H1 (cell line): ENCODE results near the gene CISD1. TPM values are rescaled to one million over a fixed set of nuclear protein-coding genes. Genes with fewer than 3 reads are reported as not detected.

Source experiments
- CTCF ChIA-PET: fragments of 300-600 bp; sonication (Branson Sonifier 250); formaldehyde crosslinking; loops from one replicate; lab custom pipeline; 2021; ENCODE audit not compliant: partially characterized antibody; lab: Charles Lee
- POLR2A ChIA-PET: fragments of 300-600 bp; sonication (Branson Sonifier 250); formaldehyde crosslinking; loops from one replicate; lab custom pipeline; 2021; ENCODE audit warnings: inconsistent platforms; ENCODE audit not compliant: partially characterized antibody; lab: Charles Lee
- DNase-seq, 2 experiments: peaks; one replicate each; pipeline versions ENCODE4 v3.0.0 to v3.0.0-alpha.2; 2010 to 2022; ENCODE audit warnings: low spot score in 2 of 2, low read depth in 1 of 2, mixed read lengths in 1 of 2
- FAIRE-seq: peaks from 2 replicates; lab custom pipeline; 2011; peaks lifted over from hg19 to GRCh38; lab: Jason Lieb, UNC
- H2AFZ ChIP-seq: 2 replicates; pipeline ENCODE4 v1.8.1; 2012; ENCODE audit warnings: low read length, inconsistent platforms
- H2AK5ac ChIP-seq: 2 replicates; pipeline ENCODE4 v1.6.1; 2013; ENCODE audit warnings: low read depth, low read length
- H2BK120ac ChIP-seq: replicated peaks from 2 replicates; pipeline ENCODE3; 2013; ENCODE audit warnings: low read depth, low read length, inconsistent platforms
- H2BK12ac ChIP-seq: 2 replicates; pipeline ENCODE4 v1.6.1; 2013; ENCODE audit warnings: low read depth, low read length
- H2BK15ac ChIP-seq: 2 replicates; pipeline ENCODE4 v1.6.1; 2013; ENCODE audit warnings: low read length
- H2BK20ac ChIP-seq: 2 replicates; pipeline ENCODE4 v1.6.1; 2013; ENCODE audit warnings: low read length
- H2BK5ac ChIP-seq: 2 replicates; pipeline ENCODE4 v1.6.1; 2013; ENCODE audit warnings: low read depth, low read length
- H3K14ac ChIP-seq: 2 replicates; pipeline ENCODE4 v1.6.1; 2013; ENCODE audit warnings: inconsistent platforms; ENCODE audit not compliant: insufficient read length
- H3K18ac ChIP-seq: 2 replicates; pipeline ENCODE4 v1.6.1; 2013; ENCODE audit warnings: low read length; ENCODE audit errors: extremely low read depth
- H3K23ac ChIP-seq: 2 replicates; pipeline ENCODE4 v1.6.1; 2013; ENCODE audit warnings: inconsistent platforms; ENCODE audit not compliant: insufficient read length
- H3K23me2 ChIP-seq: 2 replicates; pipeline ENCODE4 v1.6.1; 2013; ENCODE audit warnings: low read depth, low read length
- H3K27ac ChIP-seq: 2 replicates; pipeline ENCODE4 v1.6.1; 2011; ENCODE audit warnings: low read depth, low read length, inconsistent platforms
- H3K27me3 ChIP-seq, 4 experiments: replicated peaks in 1 of 4; 1 replicate in 1 of 4; 2 replicates in 3 of 4; pipeline versions ENCODE4 v1.6.1 to v1.8.1; 2011 to 2013; ENCODE audit warnings: low read length in 3 of 4, mild to moderate bottlenecking in 3 of 4, inconsistent platforms in 2 of 4, mixed read lengths in 2 of 4, moderate library complexity in 1 of 4; ENCODE audit not compliant: control insufficient read depth in 3 of 4, insufficient read depth in 3 of 4; ENCODE audit errors: extremely low read depth in 1 of 4
- H3K36me3 ChIP-seq, 4 experiments: 2 replicates each; pipeline versions ENCODE4 v1.6.1 to v1.8.1; 2011 to 2013; ENCODE audit warnings: mild to moderate bottlenecking in 4 of 4, low read length in 3 of 4, moderate library complexity in 2 of 4, control low read depth in 1 of 4, inconsistent platforms in 1 of 4; ENCODE audit not compliant: insufficient read depth in 4 of 4, control insufficient read depth in 2 of 4
- H3K4ac ChIP-seq: replicated peaks from 2 replicates; pipeline ENCODE3; 2013; ENCODE audit warnings: low read length, low read depth, mixed read lengths, inconsistent platforms; ENCODE audit not compliant: insufficient read length
- H3K4me1 ChIP-seq, 4 experiments: replicated peaks in 1 of 4; 1 replicate in 1 of 4; 2 replicates in 3 of 4; pipeline versions ENCODE4 v1.6.1 to v1.8.1; 2011 to 2013; ENCODE audit warnings: low read length in 3 of 4, inconsistent platforms in 2 of 4, mixed read lengths in 1 of 4; ENCODE audit not compliant: insufficient read depth in 4 of 4, control insufficient read depth in 3 of 4
- H3K4me2 ChIP-seq, 2 experiments: 2 replicates each; pipeline versions ENCODE4 v1.6.1 to v1.8.1; 2011 to 2013; ENCODE audit warnings: low read depth in 2 of 2, low read length in 2 of 2, control low read depth in 1 of 2, inconsistent platforms in 1 of 2, mild to moderate bottlenecking in 1 of 2; ENCODE audit not compliant: insufficient read depth in 1 of 2
- H3K4me3 ChIP-seq, 4 experiments: fragments of 200-600, 300-600 bp in 1 of 4; sonication (generic), shearing (Covaris generic), sonication (Bioruptor Twin) in 1 of 4; 2 replicates each; pipeline versions ENCODE4 v1.5.1 to v1.8.1; 2011 to 2016; ENCODE audit warnings: low read length in 4 of 4, low read depth in 3 of 4, control low read depth in 2 of 4, inconsistent platforms in 2 of 4, mild to moderate bottlenecking in 2 of 4, mixed read lengths in 1 of 4, moderate library complexity in 1 of 4; ENCODE audit not compliant: insufficient read depth in 2 of 4; ENCODE audit errors: extremely low read depth in 1 of 4
- H3K56ac ChIP-seq: replicated peaks from 2 replicates; pipeline ENCODE3; 2013; ENCODE audit warnings: low read depth, mild to moderate bottlenecking, mixed read lengths, low read length, inconsistent platforms; ENCODE audit not compliant: insufficient read length
- H3K79me1 ChIP-seq: 2 replicates; pipeline ENCODE4 v1.6.1; 2013; ENCODE audit warnings: low read depth, low read length, control low read depth
- H3K79me2 ChIP-seq, 2 experiments: 2 replicates each; pipeline versions ENCODE4 v1.6.1 to v1.8.1; 2012 to 2013; ENCODE audit warnings: low read length in 2 of 2, mild to moderate bottlenecking in 2 of 2, inconsistent platforms in 1 of 2; ENCODE audit not compliant: insufficient read depth in 2 of 2, control insufficient read depth in 1 of 2
- H3K9ac ChIP-seq, 4 experiments: replicated peaks in 1 of 4; 1 replicate in 1 of 4; 2 replicates in 3 of 4; pipeline versions ENCODE4 v1.6.1 to v1.8.1; 2011 to 2013; ENCODE audit warnings: low read depth in 3 of 4, low read length in 3 of 4, control low read depth in 2 of 4, mild to moderate bottlenecking in 2 of 4, moderate library complexity in 2 of 4, inconsistent platforms in 1 of 4; ENCODE audit errors: extremely low read depth in 1 of 4
- H3K9me3 ChIP-seq, 2 experiments: 2 replicates each; pipeline versions ENCODE4 v1.6.1 to v1.8.1; 2012 to 2013; ENCODE audit warnings: mild to moderate bottlenecking in 2 of 2, moderate library complexity in 2 of 2, control low read depth in 1 of 2, inconsistent platforms in 1 of 2, low read depth in 1 of 2, low read length in 1 of 2, mixed read lengths in 1 of 2; ENCODE audit not compliant: insufficient read depth in 2 of 2
- H4K20me1 ChIP-seq, 2 experiments: replicated peaks in 1 of 2; 2 replicates each; pipeline versions ENCODE3 to v1.8.1; 2011 to 2013; ENCODE audit warnings: inconsistent platforms in 2 of 2, low read length in 2 of 2, mild to moderate bottlenecking in 1 of 2; ENCODE audit not compliant: insufficient read depth in 2 of 2, control insufficient read depth in 1 of 2
- H4K5ac ChIP-seq: 2 replicates; pipeline ENCODE4 v1.6.1; 2013; ENCODE audit warnings: low read length, low read depth, mixed read lengths, inconsistent platforms; ENCODE audit not compliant: insufficient read length
- H4K8ac ChIP-seq: 2 replicates; pipeline ENCODE4 v1.8.0; 2013; ENCODE audit warnings: mild to moderate bottlenecking, moderate library complexity, low read length, inconsistent platforms; ENCODE audit not compliant: insufficient read depth; ENCODE audit errors: extremely low read depth
- H4K91ac ChIP-seq: replicated peaks from 2 replicates; pipeline ENCODE3; 2013; ENCODE audit warnings: low read length, mixed read lengths, inconsistent platforms; ENCODE audit not compliant: insufficient read length
- ASH2L ChIP-seq: fragments of 200-600, 300-600 bp; sonication (generic); IDR thresholded peaks from one replicate; pipeline ENCODE4 v1.7.1; 2017; ENCODE audit warnings: low read length
- BCL11A ChIP-seq, 2 experiments: IDR thresholded peaks; one replicate each; pipeline ENCODE4 v1.6.1; 2011; ENCODE audit warnings: low read depth in 2 of 2, low read length in 2 of 2, mild to moderate bottlenecking in 2 of 2
- CBX5 ChIP-seq: fragments of 300-800, 300-1000 bp; sonication (generic); IDR thresholded peaks from 2 replicates; pipeline ENCODE4 v1.7.1; 2016; ENCODE audit warnings: antibody characterized with exemption, low read length, low read depth
- CREB1 ChIP-seq: IDR thresholded peaks from 2 replicates; pipeline ENCODE4 v1.6.1; 2012; ENCODE audit warnings: inconsistent platforms
- E2F6 ChIP-seq: IDR thresholded peaks from 2 replicates; pipeline ENCODE4 v1.6.1; 2012; ENCODE audit warnings: inconsistent platforms
- GTF2F1 ChIP-seq: IDR thresholded peaks from 2 replicates; pipeline ENCODE4 v1.6.1; 2012; ENCODE audit warnings: low read depth, low read length, improper control_type of control experiment, borderline replicate concordance
- HDAC2 ChIP-seq, 2 experiments: fragments of 300-600 bp in 1 of 2; sonication (generic) in 1 of 2; IDR thresholded peaks; 2 replicates each; pipeline ENCODE4 v1.6.1; 2011 to 2012; ENCODE audit warnings: low read depth in 2 of 2, low read length in 2 of 2, mild to moderate bottlenecking in 2 of 2, moderate library complexity in 2 of 2, borderline replicate concordance in 1 of 2, inconsistent platforms in 1 of 2
- JUN ChIP-seq: IDR thresholded peaks from 2 replicates; pipeline ENCODE4 v1.6.1; 2011; ENCODE audit warnings: low read depth, mild to moderate bottlenecking, improper control_type of control experiment, low read length
- JUND ChIP-seq: IDR thresholded peaks from 2 replicates; pipeline ENCODE4 v1.6.1; 2011; ENCODE audit warnings: mild to moderate bottlenecking, improper control_type of control experiment, low read length
- SAP30 ChIP-seq: fragments of 300-600 bp; sonication (generic); IDR thresholded peaks from 2 replicates; pipeline ENCODE4 v1.7.1; 2012; ENCODE audit warnings: low read length, moderate library complexity, mild to moderate bottlenecking, inconsistent platforms; ENCODE audit not compliant: insufficient read depth, insufficient replicate concordance
- SIN3A ChIP-seq, 2 experiments: IDR thresholded peaks in 1 of 2; conservative IDR thresholded peaks in 1 of 2; 2 replicates each; pipeline ENCODE4 v1.6.1; 2011 to 2012; ENCODE audit warnings: low read length in 2 of 2, improper control_type of control experiment in 1 of 2, low read depth in 1 of 2, mild to moderate bottlenecking in 1 of 2
- SIX5 ChIP-seq: IDR thresholded peaks from 2 replicates; pipeline ENCODE4 v1.6.1; 2011; ENCODE audit warnings: mild to moderate bottlenecking, low read depth, low read length
- WGBS, 2 experiments: shearing (Covaris generic) in 1 of 2; methylation state at CpG; one replicate each; pipeline versions ENCODE4 v1.1.6 to v1.1.7; 2013 to 2015; ENCODE audit warnings: low lambda C conversion rate in 2 of 2, mixed read lengths in 2 of 2, inconsistent platforms in 1 of 2, low coverage in 1 of 2, missing lambda C conversion rate in 1 of 2; ENCODE audit not compliant: insufficient replicate concordance in 2 of 2, insufficient coverage in 1 of 2, insufficient read length in 1 of 2; ENCODE audit errors: extremely low coverage in 1 of 2, missing lambda C conversion rate in 1 of 2; 5-methylcytosine and 5-hydroxymethylcytosine counted together
- polyA plus RNA-seq, 7 experiments: library from polyadenylated mRNA; depleted of rRNA in 3 of 7; stranded (reverse) in 5 of 7; unstranded in 2 of 7; fragments of >200 nt in 5 of 7; fragments of 200-250 nt in 2 of 7; gene quantifications; 1 replicate in 5 of 7; 2 replicates in 1 of 7; 4 replicates in 1 of 7; pipeline versions ENCODE4 v1.2.1 to v1.2.3, GENCODE V29; 2011 to 2013; ENCODE audit warnings: missing spikeins in 2 of 7, mixed read lengths in 2 of 7
- total RNA-seq: library from RNA; stranded (reverse); fragmentation: NEBNext Ultra II Directional; extraction: Animal tissue kit (Norgen Biotek cat#: 25700); gene quantifications from 2 replicates; pipeline ENCODE4 v1.2.1, GENCODE V29; 2021

The CISD1 gene
- total and polyA plus RNA-seq, 2 of the 8 experiments (the other 6 are each of a cell fraction or from before 2014, with no cell fraction given), result 22.6 to 43.2 TPM

- no peak overlapping the region for H3K23ac ChIP-seq
- no peak overlapping the region for H4K8ac ChIP-seq
- no peak overlapping the region for H2AFZ ChIP-seq
- no peak overlapping the region for H2BK15ac ChIP-seq
- no peaks in the 10 kb centered on the region for H3K36me3 ChIP-seq
- CTCF ChIA-PET, result no interaction called here
- no peaks in the 10 kb centered on the region for H3K9me3 ChIP-seq
- no peak overlapping the region for H2BK12ac ChIP-seq
- no peak overlapping the region for H2BK20ac ChIP-seq
- no peak overlapping the region for H4K91ac ChIP-seq
- 90% methylated on average over 3 of the region's 3 CpGs; no CpG with 5 or more reads in 1 of the 2 experiments for WGBS, 2 experiments
- H3K9ac ChIP-seq, result no peak overlapping the region
- no peaks in the 10 kb centered on the region for H3K4me1 ChIP-seq
- FAIRE-seq (no peak), DNase-seq (no peak)
- no peak overlapping the region for H3K56ac ChIP-seq
- no peak overlapping the region for H3K18ac ChIP-seq
- H3K23me2 ChIP-seq, result no peaks in the 10 kb centered on the region
- no peak overlapping the region for H2BK5ac ChIP-seq
- no peaks in the 10 kb centered on the region for H3K79me1 ChIP-seq
- H4K5ac ChIP-seq, result no peak overlapping the region
- H3K4ac ChIP-seq, result no peak overlapping the region
- H3K4me3 ChIP-seq, result no peak overlapping the region
- no peak overlapping the region for H2BK120ac ChIP-seq
- H3K14ac ChIP-seq, result no peak overlapping the region
- TF ChIP-seq JUND (no peak), CBX5 (no peak), HDAC2 (IDR thresholded peaks at IDR 0.05; ENCODE audit: borderline replicate concordance in 1 of 2, low read depth in 2 of 2, low read length in 2 of 2) (no peak), GTF2F1 (no peak), ASH2L (no peak), SIX5 (no peak), E2F6 (no peak), CREB1 (no peak), BCL11A (IDR thresholded peaks at IDR 0.05; ENCODE audit: low read depth in 2 of 2, low read length in 2 of 2) (no peak), JUN (no peak), SIN3A (conservative IDR thresholded peaks at IDR 0.05 in 1 of 2, IDR thresholded peaks at IDR 0.05 in 1 of 2; ENCODE audit: low read depth in 1 of 2, low read length in 2 of 2) (no peak), SAP30 (no peak)
- no peak overlapping the region for H3K27ac ChIP-seq
- H3K4me2 ChIP-seq, result no peak overlapping the region
- H2AK5ac ChIP-seq, result no peak overlapping the region
- no peaks in the 10 kb centered on the region for H3K79me2 ChIP-seq
- H3K27me3 ChIP-seq, result no peaks in the 10 kb centered on the region
- POLR2A ChIA-PET, result interaction anchor here (1.7 kb wide), 1 partner anchor 13 kb away, joined by 6 read pairs; the partner anchor contains the start of gene UBE2D1
- H4K20me1 ChIP-seq, result no peaks in the 10 kb centered on the region
These were observed 53.3 kb downstream of the CISD1 start for GRCh38 chr10:58322072-58322834.
